GM10266 (cell line): ENCODE results near the gene ERMAP.
"Not testable (repeated sequence)": the region's sequence is repeated elsewhere in the genome, so short reads cannot be mapped to it uniquely, and the experiment has no call there.

Experiments
- DNase-seq: peaks from one replicate; pipeline ENCODE4 v3.0.0; 2012; ENCODE audit errors: extremely low spot score
- TF ChIP-seq, protein P1 (sequence below): IDR thresholded peaks from 2 replicates; pipeline ENCODE4 v1.5.1; 2012; ENCODE audit warnings: mild to moderate bottlenecking, low read depth; ENCODE audit not compliant: control insufficient read depth, insufficient read depth; ENCODE audit errors: missing control alignments

Gene ERMAP

DNA sequence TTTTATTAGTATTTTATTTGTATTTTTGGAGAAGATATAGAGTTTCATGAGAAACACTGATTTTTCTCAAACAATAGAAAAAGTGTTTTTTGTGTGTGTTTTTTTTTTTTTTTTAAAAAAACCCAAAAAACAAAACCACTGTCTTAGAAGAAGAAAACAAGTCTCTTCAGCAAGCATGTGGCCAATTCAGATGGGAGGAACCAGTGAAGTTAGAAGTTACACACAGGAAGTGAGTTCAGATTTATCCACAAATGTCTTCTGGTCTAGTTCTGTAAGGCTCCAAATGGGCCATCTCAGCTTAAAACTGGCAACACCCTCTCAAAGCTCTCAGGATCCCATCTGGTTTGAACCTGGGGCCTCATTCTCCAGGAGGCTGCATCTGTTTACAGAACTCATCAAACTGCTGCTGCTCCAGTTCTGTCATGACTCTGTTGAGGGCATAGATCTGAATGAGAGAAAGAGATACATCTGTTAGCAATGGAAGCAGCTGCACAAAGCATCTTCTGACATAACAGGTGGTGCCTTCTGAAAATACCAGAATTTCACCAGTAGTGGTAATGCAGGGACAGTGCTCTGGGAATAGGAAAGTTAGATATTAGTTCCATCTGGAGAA, 9.8 kb upstream of the ERMAP start:
- DNase-seq = no peak
- TF ChIP-seq, protein P1, sequence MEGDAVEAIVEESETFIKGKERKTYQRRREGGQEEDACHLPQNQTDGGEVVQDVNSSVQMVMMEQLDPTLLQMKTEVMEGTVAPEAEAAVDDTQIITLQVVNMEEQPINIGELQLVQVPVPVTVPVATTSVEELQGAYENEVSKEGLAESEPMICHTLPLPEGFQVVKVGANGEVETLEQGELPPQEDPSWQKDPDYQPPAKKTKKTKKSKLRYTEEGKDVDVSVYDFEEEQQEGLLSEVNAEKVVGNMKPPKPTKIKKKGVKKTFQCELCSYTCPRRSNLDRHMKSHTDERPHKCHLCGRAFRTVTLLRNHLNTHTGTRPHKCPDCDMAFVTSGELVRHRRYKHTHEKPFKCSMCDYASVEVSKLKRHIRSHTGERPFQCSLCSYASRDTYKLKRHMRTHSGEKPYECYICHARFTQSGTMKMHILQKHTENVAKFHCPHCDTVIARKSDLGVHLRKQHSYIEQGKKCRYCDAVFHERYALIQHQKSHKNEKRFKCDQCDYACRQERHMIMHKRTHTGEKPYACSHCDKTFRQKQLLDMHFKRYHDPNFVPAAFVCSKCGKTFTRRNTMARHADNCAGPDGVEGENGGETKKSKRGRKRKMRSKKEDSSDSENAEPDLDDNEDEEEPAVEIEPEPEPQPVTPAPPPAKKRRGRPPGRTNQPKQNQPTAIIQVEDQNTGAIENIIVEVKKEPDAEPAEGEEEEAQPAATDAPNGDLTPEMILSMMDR = no peak

DNA sequence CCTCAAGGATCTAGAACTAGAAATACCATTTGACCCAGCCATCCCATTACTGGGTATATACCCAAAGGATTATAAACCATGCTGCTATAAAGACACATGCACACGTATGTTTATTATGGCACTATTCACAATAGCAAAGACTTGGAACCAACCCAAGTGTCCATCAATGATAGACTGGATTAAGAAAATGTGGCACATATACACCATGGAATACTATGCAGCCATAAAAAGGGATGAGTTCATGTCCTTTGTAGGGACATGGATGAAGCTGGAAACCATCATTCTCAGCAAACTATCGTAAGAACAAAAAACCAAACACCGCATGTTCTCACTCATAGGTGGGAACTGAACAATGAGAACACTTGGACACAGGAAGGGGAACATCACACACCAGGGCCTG, 2.1 kb upstream of the ERMAP start:
- DNase-seq = not testable (repeated sequence)

DNA sequence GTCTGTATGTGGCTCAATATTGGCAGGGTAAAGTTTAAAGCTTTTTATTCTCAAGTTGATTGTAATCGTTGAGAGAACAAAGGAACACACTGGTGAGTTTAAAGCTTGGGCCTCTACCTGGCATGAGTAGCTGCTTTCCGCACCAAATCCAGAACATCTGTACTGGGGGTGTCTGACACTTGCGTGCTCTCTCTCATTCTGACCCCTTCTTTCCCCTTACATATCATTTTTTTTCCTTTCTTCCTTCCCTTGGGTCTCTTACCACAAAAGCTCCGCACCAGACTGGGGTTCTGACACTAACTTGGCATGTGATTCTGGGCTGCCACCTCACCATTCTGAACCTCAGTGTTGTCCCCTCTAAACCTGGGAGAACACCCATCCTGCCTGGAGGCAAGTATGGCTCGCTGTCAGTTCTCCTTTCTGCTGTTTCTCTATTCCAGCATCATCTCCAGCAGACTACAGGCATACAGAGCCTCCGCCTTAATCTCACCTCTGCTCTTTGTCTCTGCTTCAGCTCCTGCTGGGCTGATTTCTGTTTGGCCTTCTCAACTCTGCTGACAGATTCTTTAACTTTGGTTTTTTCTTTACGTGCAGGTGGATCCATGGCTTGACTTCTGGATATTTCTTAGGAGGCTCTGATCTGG, 859 bp upstream of the ERMAP start:
- peak; percentile 25 for DNase-seq
- TF ChIP-seq, protein P1 = no peak

GRCh38 chr1:42817440-42817767, 482 bp downstream of the ERMAP start:
- DNase-seq = no peak
- TF ChIP-seq, protein P1 = no peak

- no peak for DNase-seq
- TF ChIP-seq, protein P1 = no peak
These were observed 1.1 kb downstream of the ERMAP start for GRCh38 chr1:42817976-42818375.

GRCh38 chr1:42820813-42821212, 3.9 kb downstream of the ERMAP start:
- TF ChIP-seq, protein P1 = no peak
- DNase-seq = no peak

DNA sequence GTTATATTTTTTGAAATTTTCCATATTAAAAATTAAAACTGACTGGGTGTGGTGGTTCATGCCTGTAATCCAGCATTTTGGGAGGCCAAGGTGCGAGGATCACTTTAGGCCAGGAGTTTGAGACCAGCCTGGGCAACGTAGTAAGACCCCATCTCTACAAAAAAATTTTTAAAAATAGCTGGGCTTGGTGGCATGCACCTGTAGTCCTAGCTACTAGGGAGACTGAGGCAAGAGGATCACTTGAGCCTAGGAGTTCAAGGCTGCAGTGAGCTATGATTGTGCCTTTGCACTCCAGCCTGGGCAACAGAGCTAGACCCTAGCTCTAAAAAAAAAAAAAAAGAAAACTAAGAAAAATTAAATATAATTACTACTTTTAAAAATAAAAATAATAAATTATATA, 4.8 kb downstream of the ERMAP start:
- DNase-seq = no peak
- TF ChIP-seq, protein P1 = no peak
